H1 (cell line): ENCODE data around the gene PGPEP1. TPM values are rescaled to one million over a fixed set of nuclear protein-coding genes. Genes with fewer than 3 reads are reported as not detected.

Experiments used
- CTCF ChIA-PET: fragments of 300-600 bp; sonication (Branson Sonifier 250); formaldehyde crosslinking; loops from one replicate; lab custom pipeline; 2021; ENCODE audit not compliant: partially characterized antibody; lab: Charles Lee
- POLR2A ChIA-PET: fragments of 300-600 bp; sonication (Branson Sonifier 250); formaldehyde crosslinking; loops from one replicate; lab custom pipeline; 2021; ENCODE audit warnings: inconsistent platforms; ENCODE audit not compliant: partially characterized antibody; lab: Charles Lee
- DNase-seq, 2 experiments: peaks; one replicate each; pipeline versions ENCODE4 v3.0.0 to v3.0.0-alpha.2; 2010 to 2022; ENCODE audit warnings: low spot score in 2 of 2, low read depth in 1 of 2, mixed read lengths in 1 of 2
- FAIRE-seq: peaks from 2 replicates; lab custom pipeline; 2011; peaks lifted over from hg19 to GRCh38; lab: Jason Lieb, UNC
- H2AFZ ChIP-seq: 2 replicates; pipeline ENCODE4 v1.8.1; 2012; ENCODE audit warnings: low read length, inconsistent platforms
- H2AK5ac ChIP-seq: 2 replicates; pipeline ENCODE4 v1.6.1; 2013; ENCODE audit warnings: low read depth, low read length
- H2BK120ac ChIP-seq: replicated peaks from 2 replicates; pipeline ENCODE3; 2013; ENCODE audit warnings: low read depth, low read length, inconsistent platforms
- H2BK12ac ChIP-seq: 2 replicates; pipeline ENCODE4 v1.6.1; 2013; ENCODE audit warnings: low read depth, low read length
- H2BK15ac ChIP-seq: 2 replicates; pipeline ENCODE4 v1.6.1; 2013; ENCODE audit warnings: low read length
- H2BK20ac ChIP-seq: 2 replicates; pipeline ENCODE4 v1.6.1; 2013; ENCODE audit warnings: low read length
- H2BK5ac ChIP-seq: 2 replicates; pipeline ENCODE4 v1.6.1; 2013; ENCODE audit warnings: low read depth, low read length
- H3K14ac ChIP-seq: 2 replicates; pipeline ENCODE4 v1.6.1; 2013; ENCODE audit warnings: inconsistent platforms; ENCODE audit not compliant: insufficient read length
- H3K18ac ChIP-seq: 2 replicates; pipeline ENCODE4 v1.6.1; 2013; ENCODE audit warnings: low read length; ENCODE audit errors: extremely low read depth
- H3K23ac ChIP-seq: 2 replicates; pipeline ENCODE4 v1.6.1; 2013; ENCODE audit warnings: inconsistent platforms; ENCODE audit not compliant: insufficient read length
- H3K23me2 ChIP-seq: 2 replicates; pipeline ENCODE4 v1.6.1; 2013; ENCODE audit warnings: low read depth, low read length
- H3K27ac ChIP-seq: 2 replicates; pipeline ENCODE4 v1.6.1; 2011; ENCODE audit warnings: low read depth, low read length, inconsistent platforms
- H3K27me3 ChIP-seq, 4 experiments: replicated peaks in 1 of 4; 1 replicate in 1 of 4; 2 replicates in 3 of 4; pipeline versions ENCODE4 v1.6.1 to v1.8.1; 2011 to 2013; ENCODE audit warnings: low read length in 3 of 4, mild to moderate bottlenecking in 3 of 4, inconsistent platforms in 2 of 4, mixed read lengths in 2 of 4, moderate library complexity in 1 of 4; ENCODE audit not compliant: control insufficient read depth in 3 of 4, insufficient read depth in 3 of 4; ENCODE audit errors: extremely low read depth in 1 of 4
- H3K36me3 ChIP-seq, 4 experiments: 2 replicates each; pipeline versions ENCODE4 v1.6.1 to v1.8.1; 2011 to 2013; ENCODE audit warnings: mild to moderate bottlenecking in 4 of 4, low read length in 3 of 4, moderate library complexity in 2 of 4, control low read depth in 1 of 4, inconsistent platforms in 1 of 4; ENCODE audit not compliant: insufficient read depth in 4 of 4, control insufficient read depth in 2 of 4
- H3K4ac ChIP-seq: replicated peaks from 2 replicates; pipeline ENCODE3; 2013; ENCODE audit warnings: low read length, low read depth, mixed read lengths, inconsistent platforms; ENCODE audit not compliant: insufficient read length
- H3K4me1 ChIP-seq, 4 experiments: replicated peaks in 1 of 4; 1 replicate in 1 of 4; 2 replicates in 3 of 4; pipeline versions ENCODE4 v1.6.1 to v1.8.1; 2011 to 2013; ENCODE audit warnings: low read length in 3 of 4, inconsistent platforms in 2 of 4, mixed read lengths in 1 of 4; ENCODE audit not compliant: insufficient read depth in 4 of 4, control insufficient read depth in 3 of 4
- H3K4me2 ChIP-seq, 2 experiments: 2 replicates each; pipeline versions ENCODE4 v1.6.1 to v1.8.1; 2011 to 2013; ENCODE audit warnings: low read depth in 2 of 2, low read length in 2 of 2, control low read depth in 1 of 2, inconsistent platforms in 1 of 2, mild to moderate bottlenecking in 1 of 2; ENCODE audit not compliant: insufficient read depth in 1 of 2
- H3K4me3 ChIP-seq, 4 experiments: fragments of 200-600, 300-600 bp in 1 of 4; sonication (generic), shearing (Covaris generic), sonication (Bioruptor Twin) in 1 of 4; 2 replicates each; pipeline versions ENCODE4 v1.5.1 to v1.8.1; 2011 to 2016; ENCODE audit warnings: low read length in 4 of 4, low read depth in 3 of 4, control low read depth in 2 of 4, inconsistent platforms in 2 of 4, mild to moderate bottlenecking in 2 of 4, mixed read lengths in 1 of 4, moderate library complexity in 1 of 4; ENCODE audit not compliant: insufficient read depth in 2 of 4; ENCODE audit errors: extremely low read depth in 1 of 4
- H3K56ac ChIP-seq: replicated peaks from 2 replicates; pipeline ENCODE3; 2013; ENCODE audit warnings: low read depth, mild to moderate bottlenecking, mixed read lengths, low read length, inconsistent platforms; ENCODE audit not compliant: insufficient read length
- H3K79me1 ChIP-seq: 2 replicates; pipeline ENCODE4 v1.6.1; 2013; ENCODE audit warnings: low read depth, low read length, control low read depth
- H3K79me2 ChIP-seq, 2 experiments: 2 replicates each; pipeline versions ENCODE4 v1.6.1 to v1.8.1; 2012 to 2013; ENCODE audit warnings: low read length in 2 of 2, mild to moderate bottlenecking in 2 of 2, inconsistent platforms in 1 of 2; ENCODE audit not compliant: insufficient read depth in 2 of 2, control insufficient read depth in 1 of 2
- H3K9ac ChIP-seq, 4 experiments: replicated peaks in 1 of 4; 1 replicate in 1 of 4; 2 replicates in 3 of 4; pipeline versions ENCODE4 v1.6.1 to v1.8.1; 2011 to 2013; ENCODE audit warnings: low read depth in 3 of 4, low read length in 3 of 4, control low read depth in 2 of 4, mild to moderate bottlenecking in 2 of 4, moderate library complexity in 2 of 4, inconsistent platforms in 1 of 4; ENCODE audit errors: extremely low read depth in 1 of 4
- H3K9me3 ChIP-seq, 2 experiments: 2 replicates each; pipeline versions ENCODE4 v1.6.1 to v1.8.1; 2012 to 2013; ENCODE audit warnings: mild to moderate bottlenecking in 2 of 2, moderate library complexity in 2 of 2, control low read depth in 1 of 2, inconsistent platforms in 1 of 2, low read depth in 1 of 2, low read length in 1 of 2, mixed read lengths in 1 of 2; ENCODE audit not compliant: insufficient read depth in 2 of 2
- H4K20me1 ChIP-seq, 2 experiments: replicated peaks in 1 of 2; 2 replicates each; pipeline versions ENCODE3 to v1.8.1; 2011 to 2013; ENCODE audit warnings: inconsistent platforms in 2 of 2, low read length in 2 of 2, mild to moderate bottlenecking in 1 of 2; ENCODE audit not compliant: insufficient read depth in 2 of 2, control insufficient read depth in 1 of 2
- H4K5ac ChIP-seq: 2 replicates; pipeline ENCODE4 v1.6.1; 2013; ENCODE audit warnings: low read length, low read depth, mixed read lengths, inconsistent platforms; ENCODE audit not compliant: insufficient read length
- H4K8ac ChIP-seq: 2 replicates; pipeline ENCODE4 v1.8.0; 2013; ENCODE audit warnings: mild to moderate bottlenecking, moderate library complexity, low read length, inconsistent platforms; ENCODE audit not compliant: insufficient read depth; ENCODE audit errors: extremely low read depth
- H4K91ac ChIP-seq: replicated peaks from 2 replicates; pipeline ENCODE3; 2013; ENCODE audit warnings: low read length, mixed read lengths, inconsistent platforms; ENCODE audit not compliant: insufficient read length
- WGBS, 2 experiments: shearing (Covaris generic) in 1 of 2; methylation state at CpG; one replicate each; pipeline versions ENCODE4 v1.1.6 to v1.1.7; 2013 to 2015; ENCODE audit warnings: low lambda C conversion rate in 2 of 2, mixed read lengths in 2 of 2, inconsistent platforms in 1 of 2, low coverage in 1 of 2, missing lambda C conversion rate in 1 of 2; ENCODE audit not compliant: insufficient replicate concordance in 2 of 2, insufficient coverage in 1 of 2, insufficient read length in 1 of 2; ENCODE audit errors: extremely low coverage in 1 of 2, missing lambda C conversion rate in 1 of 2; 5-methylcytosine and 5-hydroxymethylcytosine counted together
- polyA plus RNA-seq, 7 experiments: library from polyadenylated mRNA; depleted of rRNA in 3 of 7; stranded (reverse) in 5 of 7; unstranded in 2 of 7; fragments of >200 nt in 5 of 7; fragments of 200-250 nt in 2 of 7; gene quantifications; 1 replicate in 5 of 7; 2 replicates in 1 of 7; 4 replicates in 1 of 7; pipeline versions ENCODE4 v1.2.1 to v1.2.3, GENCODE V29; 2011 to 2013; ENCODE audit warnings: missing spikeins in 2 of 7, mixed read lengths in 2 of 7
- total RNA-seq: library from RNA; stranded (reverse); fragmentation: NEBNext Ultra II Directional; extraction: Animal tissue kit (Norgen Biotek cat#: 25700); gene quantifications from 2 replicates; pipeline ENCODE4 v1.2.1, GENCODE V29; 2021

Gene PGPEP1
- total and polyA plus RNA-seq, 2 of the 8 experiments (the other 6 are each of a cell fraction or from before 2014, with no cell fraction given): 17.0 to 33.4 TPM

- Histone ChIP-seq H3K14ac (no peak within 1 kb of the TSS), H3K9ac (peak within 1 kb of the TSS in 1 of 4 experiments; percentile 25; a peak in 2 of 7 replicates), H3K56ac (no peak within 1 kb of the TSS), H2BK5ac (peak within 1 kb of the TSS; percentile 3; the same call in 1 of the 2 replicates), H3K79me1 (no peaks in the 10 kb centered on the region), H3K23me2 (peaks cover 2% of the 10 kb centered on the region; the same call in 1 of the 2 replicates), H3K4me3 (peak within 1 kb of the TSS in 2 of 4 experiments; percentile 10 to 38; a peak in 3 of 8 replicates), H3K4ac (no peak within 1 kb of the TSS), H4K20me1 (no peaks in the 10 kb centered on the region), H2BK120ac (peak within 1 kb of the TSS; percentile 16), H2BK15ac (peak within 1 kb of the TSS; percentile 10; the same call in 1 of the 2 replicates), H3K9me3 (no peaks in the 10 kb centered on the region), H3K4me1 (peaks cover 3 to 4% (median 3%) of the 10 kb centered on the region in 4 experiments), H4K8ac (peak within 1 kb of the TSS; percentile 81; the same call in 1 of the 2 replicates), H2BK12ac (peak within 1 kb of the TSS; percentile 80), H4K91ac (peak within 1 kb of the TSS; percentile 70), H3K18ac (peak within 1 kb of the TSS; percentile 57; the same call in 1 of the 2 replicates), H3K4me2 (peak within 1 kb of the TSS; percentile 12 to 15; a peak in 2 of 4 replicates), H2BK20ac (peak within 1 kb of the TSS; percentile 51; the same call in 1 of the 2 replicates), H3K36me3 (no peaks in the 10 kb centered on the region), H3K27me3 (peaks cover 0 to 23% (median 14%) of the 10 kb centered on the region in 4 experiments; a peak in 6 of 7 replicates), H3K27ac (no peak within 1 kb of the TSS), H3K23ac (no peak within 1 kb of the TSS), H2AFZ (no peak within 1 kb of the TSS), H4K5ac (no peak within 1 kb of the TSS), H2AK5ac (no peak within 1 kb of the TSS; the same call in 1 of the 2 replicates), H3K79me2 (no peaks in the 10 kb centered on the region)
- ChIA-PET CTCF (interaction anchor here (0.6 to 10.4 kb wide), 20 partner anchors 8 to 433 kb away, joined by 3 to 177 read pairs (median 5); partner anchors contain the start of genes LRRC25 and SSBP4), POLR2A (interaction anchor here (0.8 to 1.4 kb wide), 6 partner anchors 10 to 105 kb away, joined by 3 to 7 read pairs (median 4); partner anchors contain the start of gene JUND)
- DNase-seq (peak in 1 of 2 experiments; percentile 90), FAIRE-seq (no peak)
- WGBS, 2 experiments: 70% methylated on average over 29 of the region's 33 CpGs; no CpG with 5 or more reads in 1 of the 2 experiments
Measured at GRCh38 chr19:18385675-18386542, 45.5 kb downstream of the PGPEP1 start, which contains the start of gene GDF15. TSS of gene GDF15 (plus strand) at chr19:18386158. CDS start at chr19:18386190, 32 bp downstream.
